Endothelial cell (in vitro differentiated cells): ENCODE data around the gene VSIG2. TPM values are rescaled to one million over a fixed set of nuclear protein-coding genes. Genes with fewer than 3 reads are reported as not detected.
"Not testable (repeated sequence)": the region's sequence is repeated elsewhere in the genome, so short reads cannot be mapped to it uniquely, and the experiment has no call there.

Experiments used
- DNase-seq: peaks from one replicate; pipeline ENCODE4 v3.0.0; 2021; ENCODE audit warnings: low spot score
- H3K27ac Mint-ChIP-seq: one replicate; pipeline ENCODE4 v1.8.0; 2021; ENCODE audit warnings: mixed read lengths, inconsistent platforms; ENCODE audit not compliant: unreplicated experiment
- H3K27me3 Mint-ChIP-seq: one replicate; pipeline ENCODE4 v1.8.0; 2021; ENCODE audit warnings: mild to moderate bottlenecking, moderate library complexity, mixed read lengths, inconsistent platforms; ENCODE audit not compliant: unreplicated experiment
- H3K36me3 Mint-ChIP-seq: one replicate; pipeline ENCODE4 v1.8.0; 2021; ENCODE audit warnings: mild to moderate bottlenecking, low read depth, mixed read lengths, inconsistent platforms; ENCODE audit not compliant: unreplicated experiment
- H3K4me1 Mint-ChIP-seq: one replicate; pipeline ENCODE4 v1.8.0; 2021; ENCODE audit warnings: mild to moderate bottlenecking, mixed read lengths, inconsistent platforms; ENCODE audit not compliant: unreplicated experiment
- H3K4me3 Mint-ChIP-seq: one replicate; pipeline ENCODE4 v1.8.0; 2021; ENCODE audit warnings: mild to moderate bottlenecking, mixed read lengths, inconsistent platforms; ENCODE audit not compliant: unreplicated experiment
- H3K9me3 Mint-ChIP-seq: one replicate; pipeline ENCODE4 v1.8.0; 2021; ENCODE audit warnings: mixed read lengths, inconsistent platforms; ENCODE audit not compliant: unreplicated experiment
- total RNA-seq: library from RNA; stranded (reverse); fragmentation: NEBNext Ultra II Directional; extraction: Animal tissue kit (Norgen Biotek cat#: 25700); gene quantifications from one replicate; pipeline ENCODE4 v1.2.1, GENCODE V29; 2021; ENCODE audit not compliant: unreplicated experiment
- TF ChIP-seq, protein P1 (sequence below): fragments of 200-600 bp; sonication (generic); IDR thresholded peaks from one replicate; pipeline ENCODE4 v1.5.0; 2021; ENCODE audit warnings: antibody characterized with exemption; ENCODE audit not compliant: unreplicated experiment

VSIG2 gene
- total RNA-seq, 1 donor from 2014 or later, result 8.6 TPM

DNA sequence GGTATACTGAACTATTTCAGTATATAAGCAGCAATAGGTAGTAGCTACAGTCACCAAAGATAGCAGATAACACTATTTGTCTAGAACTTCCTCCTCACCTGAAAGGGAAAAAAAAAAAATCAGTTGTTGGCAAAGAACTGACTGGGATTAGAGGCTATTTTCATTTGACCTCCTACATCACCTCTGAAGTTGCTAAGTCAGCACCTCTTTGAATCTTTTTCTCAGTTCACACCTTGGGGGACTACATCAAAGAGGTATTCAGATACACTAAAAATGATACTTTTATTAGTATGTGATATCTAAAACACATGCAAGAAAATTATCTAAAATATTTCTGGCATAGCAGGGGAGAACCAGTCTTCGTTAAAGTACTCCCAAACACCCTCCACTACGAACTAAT is 32.0 kb upstream of the VSIG2 start:
- DNase-seq, result no peak
- H3K9me3 Mint-ChIP-seq, result no peaks in the 10 kb centered on the region
- no peaks in the 10 kb centered on the region for H3K4me1 Mint-ChIP-seq
- H3K4me3 Mint-ChIP-seq, result no peak overlapping the region
- no peak overlapping the region for H3K27ac Mint-ChIP-seq
- TF ChIP-seq, protein P1, sequence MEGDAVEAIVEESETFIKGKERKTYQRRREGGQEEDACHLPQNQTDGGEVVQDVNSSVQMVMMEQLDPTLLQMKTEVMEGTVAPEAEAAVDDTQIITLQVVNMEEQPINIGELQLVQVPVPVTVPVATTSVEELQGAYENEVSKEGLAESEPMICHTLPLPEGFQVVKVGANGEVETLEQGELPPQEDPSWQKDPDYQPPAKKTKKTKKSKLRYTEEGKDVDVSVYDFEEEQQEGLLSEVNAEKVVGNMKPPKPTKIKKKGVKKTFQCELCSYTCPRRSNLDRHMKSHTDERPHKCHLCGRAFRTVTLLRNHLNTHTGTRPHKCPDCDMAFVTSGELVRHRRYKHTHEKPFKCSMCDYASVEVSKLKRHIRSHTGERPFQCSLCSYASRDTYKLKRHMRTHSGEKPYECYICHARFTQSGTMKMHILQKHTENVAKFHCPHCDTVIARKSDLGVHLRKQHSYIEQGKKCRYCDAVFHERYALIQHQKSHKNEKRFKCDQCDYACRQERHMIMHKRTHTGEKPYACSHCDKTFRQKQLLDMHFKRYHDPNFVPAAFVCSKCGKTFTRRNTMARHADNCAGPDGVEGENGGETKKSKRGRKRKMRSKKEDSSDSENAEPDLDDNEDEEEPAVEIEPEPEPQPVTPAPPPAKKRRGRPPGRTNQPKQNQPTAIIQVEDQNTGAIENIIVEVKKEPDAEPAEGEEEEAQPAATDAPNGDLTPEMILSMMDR, result no peak
- no peaks in the 10 kb centered on the region for H3K27me3 Mint-ChIP-seq
- H3K36me3 Mint-ChIP-seq, result no peaks in the 10 kb centered on the region

DNA sequence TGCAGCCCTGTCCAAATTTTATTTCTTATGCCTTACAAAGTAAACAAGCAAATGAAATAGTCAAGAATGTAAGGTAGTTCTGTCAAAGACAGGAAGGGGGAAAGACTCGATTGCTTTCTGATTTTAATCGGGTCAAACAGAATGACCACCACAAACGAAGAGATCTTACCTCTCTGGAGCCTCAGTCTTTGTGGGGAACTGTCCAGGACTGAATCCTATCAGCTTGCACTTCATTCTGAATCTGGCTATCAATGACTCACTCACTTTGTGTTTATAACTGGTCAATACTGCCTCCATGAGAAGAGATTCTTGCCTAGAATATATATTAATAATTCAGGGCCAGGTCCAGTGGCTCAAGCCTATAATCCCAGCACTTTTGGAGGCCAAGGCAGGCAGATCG is 30.9 kb upstream of the VSIG2 start:
- Mint-ChIP-seq H3K4me3 (no peak overlapping the region), H3K27me3 (no peaks in the 10 kb centered on the region), H3K36me3 (no peaks in the 10 kb centered on the region), H3K4me1 (peaks cover 7% of the 10 kb centered on the region), H3K27ac (no peak overlapping the region), H3K9me3 (no peaks in the 10 kb centered on the region)
- DNase-seq, result no peak
- TF ChIP-seq, protein P1, result no peak

DNA sequence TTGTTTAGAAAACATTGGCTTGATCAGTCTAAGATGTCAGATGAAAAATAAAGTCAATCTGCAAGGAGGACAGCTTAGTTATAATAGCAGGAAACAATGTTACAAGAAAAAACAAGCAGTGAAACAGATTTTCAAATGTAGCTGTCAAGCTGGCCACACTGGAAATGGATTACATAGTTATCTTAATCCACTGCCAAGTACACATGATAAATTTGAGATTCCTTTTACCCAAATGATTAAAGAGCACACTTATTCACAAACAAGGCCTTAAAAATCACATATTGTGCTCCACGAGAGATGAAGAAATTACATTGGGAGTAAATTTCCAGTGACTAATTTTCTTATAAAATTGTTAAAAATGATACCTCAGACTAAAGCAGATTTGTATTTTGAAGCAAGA is 27.5 kb upstream of the VSIG2 start:
- DNase-seq, result no peak
- Mint-ChIP-seq H3K36me3 (no peaks in the 10 kb centered on the region), H3K27me3 (no peaks in the 10 kb centered on the region), H3K4me3 (no peak overlapping the region), H3K4me1 (peaks cover 7% of the 10 kb centered on the region), H3K9me3 (no peaks in the 10 kb centered on the region), H3K27ac (no peak overlapping the region)
- TF ChIP-seq, protein P1, result no peak

DNA sequence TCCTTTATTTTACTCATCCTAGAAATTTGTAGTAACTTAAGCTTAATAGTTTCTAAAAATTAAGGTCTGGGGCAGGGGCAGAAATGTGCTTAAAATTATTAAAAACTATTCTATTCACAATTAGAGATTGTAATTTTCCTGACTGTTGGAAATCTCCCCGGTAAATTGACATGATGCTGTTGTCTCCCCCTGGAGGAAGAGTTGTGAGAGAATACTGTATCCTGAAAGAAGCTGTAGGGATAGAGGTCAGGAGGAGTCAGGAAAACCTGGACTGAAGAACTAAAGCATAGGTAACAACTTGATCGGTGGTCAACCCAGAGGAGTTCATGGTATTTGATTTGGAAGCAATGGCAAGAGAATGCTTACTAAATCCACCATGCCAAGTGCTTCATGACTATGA is 26.2 kb upstream of the VSIG2 start:
- no peak overlapping the region for H3K27ac Mint-ChIP-seq
- DNase-seq, result no peak
- peaks cover 7% of the 10 kb centered on the region for H3K4me1 Mint-ChIP-seq
- no peaks in the 10 kb centered on the region for H3K36me3 Mint-ChIP-seq
- H3K4me3 Mint-ChIP-seq, result no peak overlapping the region
- no peaks in the 10 kb centered on the region for H3K27me3 Mint-ChIP-seq
- H3K9me3 Mint-ChIP-seq, result no peaks in the 10 kb centered on the region
- TF ChIP-seq, protein P1, result no peak

DNA sequence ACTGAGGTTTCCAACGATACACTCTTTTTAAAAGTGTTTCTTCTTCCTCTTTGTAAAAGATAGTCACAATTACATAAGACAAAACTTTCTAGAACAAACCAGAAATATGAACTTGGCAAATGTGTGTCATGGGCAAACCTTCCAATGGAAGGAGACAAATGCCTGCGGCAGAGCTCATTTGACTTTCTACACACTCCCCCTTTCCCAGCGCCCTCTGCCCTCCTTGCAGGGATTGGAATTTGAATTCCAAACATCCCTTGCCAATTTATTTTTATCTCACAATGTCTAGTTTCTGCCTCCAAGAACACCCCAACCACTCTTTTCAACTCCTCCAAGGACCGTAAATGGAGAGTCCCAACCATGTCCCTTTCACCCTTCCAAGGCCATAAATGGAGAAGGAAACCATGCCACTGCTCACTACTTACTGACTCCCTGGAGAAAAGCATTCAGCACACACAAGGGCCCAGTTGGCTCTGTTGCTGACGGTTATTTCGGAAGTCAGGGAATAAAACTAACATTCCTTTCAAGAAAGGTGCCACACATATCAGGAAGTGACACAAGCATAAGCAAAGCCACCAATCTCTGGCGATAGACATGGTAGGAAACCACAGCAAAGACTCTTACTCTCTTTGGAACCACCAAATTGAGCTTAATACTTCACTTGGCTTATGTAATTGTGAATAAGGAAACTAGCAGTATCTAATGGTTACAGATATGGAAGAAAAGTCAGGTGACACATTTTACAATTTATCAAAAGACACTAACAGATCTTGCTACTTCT is 25.0 kb upstream of the VSIG2 start:
- no peaks in the 10 kb centered on the region for H3K9me3 Mint-ChIP-seq
- DNase-seq, result no peak
- H3K36me3 Mint-ChIP-seq, result no peaks in the 10 kb centered on the region
- no peaks in the 10 kb centered on the region for H3K27me3 Mint-ChIP-seq
- H3K4me3 Mint-ChIP-seq, result no peak overlapping the region
- peaks cover 7% of the 10 kb centered on the region for H3K4me1 Mint-ChIP-seq
- no peak overlapping the region for H3K27ac Mint-ChIP-seq
- TF ChIP-seq, protein P1, result no peak

DNA sequence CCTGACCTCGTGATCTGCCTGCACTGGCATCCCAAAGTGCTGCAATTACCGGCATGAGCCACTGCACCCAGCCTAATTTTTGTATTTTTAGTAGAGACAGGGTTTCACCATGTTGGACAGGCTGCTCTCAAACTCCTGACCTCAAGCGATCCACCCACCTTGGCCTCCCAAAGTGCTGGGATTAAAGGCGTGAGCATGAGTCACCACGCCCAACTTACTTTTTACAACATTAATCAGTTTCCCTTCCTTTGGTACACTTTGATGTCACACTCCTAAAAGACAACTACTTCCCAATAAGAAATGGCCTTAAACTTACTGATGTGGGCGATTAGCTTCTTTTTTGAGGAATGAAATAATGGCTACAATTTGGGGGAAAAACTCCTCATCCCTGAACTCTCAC is 18.9 kb upstream of the VSIG2 start:
- not testable (repeated sequence) for H3K9me3 Mint-ChIP-seq, H3K36me3 Mint-ChIP-seq, H3K4me3 Mint-ChIP-seq, DNase-seq, H3K27me3 Mint-ChIP-seq
- Mint-ChIP-seq H3K4me1 (peaks cover 22% of the 10 kb centered on the region), H3K27ac (peak overlapping the region; percentile 30)
